RWPE2 (cell line): ENCODE data around the gene ADAMTS8.

Experiments used
- ATAC-seq: fragments of 200-7000 bp; cut with Tn5 transposase; 3 replicates; pipeline ENCODE4 v1.9.1; 2021; ENCODE audit warnings: low read depth
- DNase-seq: peaks from one replicate; pipeline ENCODE4 v3.0.0-alpha.2; 2020; ENCODE audit warnings: low spot score
- H3K27ac ChIP-seq: fragments of 450-650 bp; 2 replicates; pipeline ENCODE4 v1.5.1; 2017; ENCODE audit warnings: mild to moderate bottlenecking; ENCODE audit not compliant: poor library complexity, severe bottlenecking
- H3K27me3 ChIP-seq: fragments of 250-450 bp; sonication (Bioruptor Pico); 2 replicates; pipeline ENCODE4 v1.5.1; 2021; ENCODE audit warnings: mild to moderate bottlenecking, moderate library complexity; ENCODE audit not compliant: insufficient read depth, poor library complexity, severe bottlenecking
- H3K36me3 ChIP-seq: fragments of 250-450 bp; sonication (Bioruptor Pico); 2 replicates; pipeline ENCODE4 v1.5.1; 2020; ENCODE audit warnings: low read depth, mild to moderate bottlenecking, moderate library complexity
- H3K4me1 ChIP-seq: fragments of 250-450 bp; sonication (Bioruptor Pico); 2 replicates; pipeline ENCODE4 v1.5.1; 2021; ENCODE audit warnings: mild to moderate bottlenecking, moderate library complexity; ENCODE audit not compliant: insufficient read depth, poor library complexity, severe bottlenecking
- H3K4me3 ChIP-seq: fragments of 250-450 bp; sonication (Bioruptor Pico); 2 replicates; pipeline ENCODE4 v1.5.1; 2021; ENCODE audit warnings: mild to moderate bottlenecking, moderate library complexity; ENCODE audit not compliant: severe bottlenecking
- H3K9me3 ChIP-seq: fragments of 250-450 bp; sonication (Bioruptor Pico); 2 replicates; pipeline ENCODE4 v1.5.1; 2021; ENCODE audit warnings: mild to moderate bottlenecking, moderate library complexity; ENCODE audit not compliant: severe bottlenecking
- TF ChIP-seq, protein P1 (sequence below): fragments of 450-650 bp; IDR thresholded peaks from one replicate; pipeline ENCODE4 v1.5.1; 2017; ENCODE audit warnings: mild to moderate bottlenecking, moderate library complexity; ENCODE audit not compliant: poor library complexity, severe bottlenecking

Gene ADAMTS8

DNA sequence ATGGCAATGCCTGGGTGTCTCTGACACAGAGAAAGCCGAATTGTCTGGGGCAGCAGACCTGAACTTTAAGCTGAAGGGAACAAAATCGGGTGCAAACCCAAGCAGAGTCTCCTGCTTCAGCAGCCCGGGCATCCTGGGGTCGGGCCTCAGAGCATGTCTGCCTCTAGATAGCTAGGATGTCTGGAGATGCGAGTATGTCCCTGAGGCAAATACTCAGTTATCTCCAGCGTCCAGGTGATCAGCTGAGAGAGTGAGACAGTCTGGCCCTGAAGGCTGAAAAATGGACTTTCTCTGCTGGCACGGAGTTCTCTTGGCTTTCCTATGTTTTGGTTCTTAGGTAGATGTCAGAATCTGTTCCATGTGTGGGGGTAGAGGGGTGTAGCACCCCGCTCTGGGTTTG, 3.3 kb downstream of the ADAMTS8 start:
- no peak overlapping the region for H3K27ac ChIP-seq
- H3K9me3 ChIP-seq = no peaks in the 10 kb centered on the region
- no peaks in the 10 kb centered on the region for H3K36me3 ChIP-seq
- H3K27me3 ChIP-seq = peaks cover 64% of the 10 kb centered on the region
- ATAC-seq (no peak), DNase-seq (no peak)
- H3K4me1 ChIP-seq = no peaks in the 10 kb centered on the region
- TF ChIP-seq, protein P1, sequence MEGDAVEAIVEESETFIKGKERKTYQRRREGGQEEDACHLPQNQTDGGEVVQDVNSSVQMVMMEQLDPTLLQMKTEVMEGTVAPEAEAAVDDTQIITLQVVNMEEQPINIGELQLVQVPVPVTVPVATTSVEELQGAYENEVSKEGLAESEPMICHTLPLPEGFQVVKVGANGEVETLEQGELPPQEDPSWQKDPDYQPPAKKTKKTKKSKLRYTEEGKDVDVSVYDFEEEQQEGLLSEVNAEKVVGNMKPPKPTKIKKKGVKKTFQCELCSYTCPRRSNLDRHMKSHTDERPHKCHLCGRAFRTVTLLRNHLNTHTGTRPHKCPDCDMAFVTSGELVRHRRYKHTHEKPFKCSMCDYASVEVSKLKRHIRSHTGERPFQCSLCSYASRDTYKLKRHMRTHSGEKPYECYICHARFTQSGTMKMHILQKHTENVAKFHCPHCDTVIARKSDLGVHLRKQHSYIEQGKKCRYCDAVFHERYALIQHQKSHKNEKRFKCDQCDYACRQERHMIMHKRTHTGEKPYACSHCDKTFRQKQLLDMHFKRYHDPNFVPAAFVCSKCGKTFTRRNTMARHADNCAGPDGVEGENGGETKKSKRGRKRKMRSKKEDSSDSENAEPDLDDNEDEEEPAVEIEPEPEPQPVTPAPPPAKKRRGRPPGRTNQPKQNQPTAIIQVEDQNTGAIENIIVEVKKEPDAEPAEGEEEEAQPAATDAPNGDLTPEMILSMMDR = no peak
- H3K4me3 ChIP-seq = no peak overlapping the region

DNA sequence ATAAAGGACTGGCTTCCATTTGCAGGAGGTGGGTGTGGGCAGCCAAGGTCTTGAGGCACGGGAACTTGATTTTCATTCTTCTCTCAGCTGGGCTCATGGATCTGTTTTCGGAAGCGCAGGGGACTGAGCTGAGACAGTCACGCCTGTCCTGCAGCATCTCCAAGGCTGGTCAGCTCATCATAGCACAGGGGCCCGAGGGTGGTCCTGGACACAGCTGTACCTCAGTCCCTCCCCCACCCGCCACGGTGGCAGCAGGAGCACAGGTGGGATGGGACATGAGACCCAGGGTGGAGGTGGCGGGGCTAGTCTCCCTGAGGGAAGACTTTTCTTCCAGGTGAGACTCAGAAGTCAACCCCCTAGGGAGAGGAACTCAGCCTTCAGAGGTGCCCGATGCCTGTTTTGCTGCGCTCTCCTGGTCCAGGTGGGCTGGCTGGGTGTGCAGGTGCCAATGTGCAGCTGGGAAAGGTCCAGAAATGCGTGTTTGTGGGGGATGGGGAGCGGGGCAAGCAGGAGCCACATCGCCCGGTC, 3.7 kb downstream of the ADAMTS8 start:
- no peaks in the 10 kb centered on the region for H3K36me3 ChIP-seq
- H3K4me1 ChIP-seq = no peaks in the 10 kb centered on the region
- ATAC-seq = no peak
- no peak for DNase-seq
- TF ChIP-seq, protein P1 = no peak
- H3K4me3 ChIP-seq = no peak overlapping the region
- H3K27ac ChIP-seq = no peak overlapping the region
- peaks cover 59% of the 10 kb centered on the region for H3K27me3 ChIP-seq
- no peaks in the 10 kb centered on the region for H3K9me3 ChIP-seq

DNA sequence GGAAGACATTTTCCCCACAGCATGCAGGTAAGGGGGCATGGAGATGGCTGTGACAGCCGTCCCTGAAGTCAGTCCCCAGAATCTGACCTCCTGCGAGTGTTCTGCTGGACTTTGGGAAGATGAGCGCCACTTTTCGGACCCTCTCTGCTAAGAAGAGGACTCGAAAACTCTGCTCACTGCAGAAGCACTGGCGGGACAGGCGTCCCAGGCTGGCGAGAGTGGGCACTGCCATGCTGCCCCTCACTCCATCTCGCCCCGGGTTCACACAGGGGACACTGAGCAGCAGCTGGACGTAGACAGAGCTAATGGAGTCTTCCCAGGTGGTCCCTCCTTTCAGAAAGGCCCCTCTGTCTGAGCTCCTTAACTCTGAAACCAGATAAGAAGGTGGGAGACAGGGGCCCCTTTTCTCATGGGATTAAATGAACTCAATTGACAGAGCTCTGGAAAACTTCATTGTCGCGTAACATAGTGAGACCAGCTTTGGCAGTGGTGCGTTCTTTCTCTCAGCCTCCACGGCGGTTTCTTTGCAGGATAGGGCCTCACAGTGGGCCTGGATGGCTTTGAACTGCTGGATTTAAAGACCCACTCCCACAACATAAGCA, 4.8 kb downstream of the ADAMTS8 start:
- Histone ChIP-seq H3K9me3 (no peaks in the 10 kb centered on the region), H3K27me3 (peaks cover 48% of the 10 kb centered on the region), H3K36me3 (no peaks in the 10 kb centered on the region), H3K4me1 (no peaks in the 10 kb centered on the region), H3K4me3 (no peak overlapping the region), H3K27ac (no peak overlapping the region)
- DNase-seq (no peak), ATAC-seq (no peak)
- TF ChIP-seq, protein P1 = no peak

DNA sequence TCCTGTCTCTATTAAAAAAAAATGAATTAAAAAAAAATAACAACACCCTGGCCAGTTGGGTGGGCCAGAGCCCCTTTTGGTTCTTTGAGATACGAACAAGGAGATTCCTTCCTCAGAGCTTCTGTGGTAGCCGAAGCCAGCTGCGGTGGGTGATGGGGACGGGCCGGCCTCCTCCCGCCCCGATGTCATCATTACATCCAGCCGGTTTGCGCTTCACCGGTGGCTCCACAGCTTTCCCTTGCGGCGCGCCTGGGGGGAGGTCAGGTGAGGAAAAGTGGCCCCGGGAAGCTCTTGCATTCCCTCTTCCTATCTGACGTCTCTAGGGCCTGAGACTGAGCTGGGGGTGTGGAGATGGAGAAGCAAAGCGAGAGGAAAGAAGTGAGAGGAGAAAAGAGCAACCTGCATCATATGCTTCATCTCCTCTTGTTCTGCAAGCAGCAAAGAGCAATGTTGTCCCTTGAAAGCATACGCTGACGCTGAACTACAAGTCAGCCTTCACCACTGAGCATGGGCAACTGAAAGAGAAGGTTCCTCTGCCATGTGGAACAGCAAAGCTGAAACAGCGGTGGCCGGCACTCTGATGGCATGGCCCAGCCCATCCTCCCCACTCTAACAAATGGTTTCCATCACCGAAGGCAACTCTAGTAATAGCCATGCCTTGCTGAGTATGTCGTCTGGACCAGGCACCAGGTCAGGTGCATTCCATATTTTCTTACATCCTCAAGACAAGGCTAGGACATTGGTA, 6.0 kb downstream of the ADAMTS8 start:
- Histone ChIP-seq H3K27me3 (peaks cover 40% of the 10 kb centered on the region), H3K4me3 (no peak overlapping the region), H3K36me3 (no peaks in the 10 kb centered on the region), H3K4me1 (no peaks in the 10 kb centered on the region), H3K9me3 (no peaks in the 10 kb centered on the region), H3K27ac (no peak overlapping the region)
- DNase-seq (no peak), ATAC-seq (no peak)
- TF ChIP-seq, protein P1 = no peak

DNA sequence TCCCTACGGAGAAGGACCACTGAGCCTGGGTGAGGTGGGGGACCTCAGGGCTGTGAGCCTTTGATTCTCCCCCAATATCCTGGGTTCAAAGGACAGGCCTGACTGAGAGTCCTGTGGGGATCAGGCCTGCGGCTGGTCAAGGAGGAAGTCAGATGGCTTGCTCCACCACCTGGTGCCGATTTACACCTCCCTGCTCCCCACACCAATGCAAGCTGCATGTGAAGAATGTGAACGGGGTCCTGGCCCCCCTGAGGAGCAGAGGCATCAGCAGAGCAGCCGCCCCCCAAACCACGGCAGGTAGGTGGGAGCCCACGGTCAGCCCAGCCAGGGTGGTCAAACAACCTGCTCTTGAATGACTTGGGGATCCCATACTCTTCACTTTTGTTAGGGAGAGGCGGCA, 6.7 kb downstream of the ADAMTS8 start:
- TF ChIP-seq, protein P1 = no peak
- no peak for ATAC-seq
- no peak for DNase-seq
- Histone ChIP-seq H3K27me3 (peaks cover 33% of the 10 kb centered on the region), H3K36me3 (no peaks in the 10 kb centered on the region), H3K4me3 (no peak overlapping the region), H3K4me1 (no peaks in the 10 kb centered on the region), H3K27ac (no peak overlapping the region), H3K9me3 (no peaks in the 10 kb centered on the region)
